H9 (cell line): ENCODE results near the gene RGSL1. TPM values are rescaled to one million over a fixed set of nuclear protein-coding genes. Genes with fewer than 3 reads are reported as not detected.

ENCODE experiments used
- DNase-seq: peaks from one replicate; pipeline ENCODE4 v3.0.0-alpha.2; 2017
- H2AFZ ChIP-seq: one replicate; pipeline ENCODE4 v1.6.1; 2013; ENCODE audit warnings: mild to moderate bottlenecking, low read length, control low read depth, moderate library complexity
- H2AK5ac ChIP-seq: 2 replicates; pipeline ENCODE4 v1.6.1; 2013; ENCODE audit warnings: low read length, control low read depth, mixed read lengths; ENCODE audit not compliant: insufficient read length
- H2BK120ac ChIP-seq: one replicate; pipeline ENCODE4 v1.6.1; 2013; ENCODE audit warnings: low read depth, mild to moderate bottlenecking, low read length, control low read depth, inconsistent platforms; ENCODE audit not compliant: poor library complexity, severe bottlenecking
- H2BK12ac ChIP-seq: 2 replicates; pipeline ENCODE4 v1.6.1; 2013; ENCODE audit warnings: low read length, control low read depth, mixed read lengths, low read depth; ENCODE audit not compliant: insufficient read length
- H2BK15ac ChIP-seq: 2 replicates; pipeline ENCODE4 v1.6.1; 2013; ENCODE audit warnings: low read depth, low read length, control low read depth
- H2BK20ac ChIP-seq: one replicate; pipeline ENCODE4 v1.6.1; 2013; ENCODE audit warnings: low read depth, mild to moderate bottlenecking, low read length, control low read depth, inconsistent platforms; ENCODE audit not compliant: poor library complexity, severe bottlenecking
- H2BK5ac ChIP-seq: 2 replicates; pipeline ENCODE4 v1.6.1; 2013; ENCODE audit warnings: low read length, control low read depth, mixed read lengths; ENCODE audit not compliant: insufficient read length
- H3K14ac ChIP-seq: 2 replicates; pipeline ENCODE4 v1.6.1; 2013; ENCODE audit warnings: low read length, control low read depth; ENCODE audit not compliant: insufficient read depth
- H3K18ac ChIP-seq: 2 replicates; pipeline ENCODE4 v1.6.1; 2013; ENCODE audit warnings: low read depth, mild to moderate bottlenecking, mixed read lengths, low read length, control low read depth; ENCODE audit not compliant: insufficient read length
- H3K23ac ChIP-seq: 2 replicates; pipeline ENCODE4 v1.6.1; 2013; ENCODE audit warnings: low read length, control low read depth, mixed read lengths, low read depth; ENCODE audit not compliant: insufficient read length
- H3K23me2 ChIP-seq: 2 replicates; pipeline ENCODE4 v1.6.1; 2013; ENCODE audit warnings: low read depth, mild to moderate bottlenecking, mixed read lengths, low read length, control low read depth; ENCODE audit not compliant: insufficient read length, poor library complexity, severe bottlenecking
- H3K27ac ChIP-seq: 2 replicates; pipeline ENCODE4 v1.5.1; 2013; ENCODE audit warnings: low read length, control low read depth, mixed read lengths, low read depth; ENCODE audit not compliant: insufficient read length
- H3K27me3 ChIP-seq: 2 replicates; pipeline ENCODE4 v1.6.1; 2013; ENCODE audit warnings: low read length, control low read depth, inconsistent platforms; ENCODE audit not compliant: insufficient read depth
- H3K4ac ChIP-seq: 2 replicates; pipeline ENCODE4 v1.6.1; 2013; ENCODE audit warnings: low read depth, mild to moderate bottlenecking, control low read depth, inconsistent platforms, low read length, moderate library complexity
- H3K4me1 ChIP-seq: 2 replicates; pipeline ENCODE4 v1.6.1; 2013; ENCODE audit warnings: low read length, control low read depth, inconsistent platforms; ENCODE audit not compliant: insufficient read depth
- H3K4me2 ChIP-seq: 2 replicates; pipeline ENCODE4 v1.6.1; 2013; ENCODE audit warnings: low read length, control low read depth, mixed read lengths; ENCODE audit not compliant: insufficient read length, insufficient read depth
- H3K56ac ChIP-seq: 2 replicates; pipeline ENCODE4 v1.6.1; 2013; ENCODE audit warnings: low read depth, mild to moderate bottlenecking, mixed read lengths, low read length, control low read depth; ENCODE audit not compliant: insufficient read length
- H3K79me1 ChIP-seq: 2 replicates; pipeline ENCODE4 v1.6.1; 2013; ENCODE audit warnings: low read depth, mild to moderate bottlenecking, moderate library complexity, low read length, control low read depth, inconsistent platforms; ENCODE audit not compliant: insufficient read depth, poor library complexity, severe bottlenecking
- H3K79me2 ChIP-seq: 2 replicates; pipeline ENCODE4 v1.6.1; 2013; ENCODE audit warnings: low read length, control low read depth, inconsistent platforms; ENCODE audit not compliant: insufficient read depth
- H3K9ac ChIP-seq: 2 replicates; pipeline ENCODE4 v1.6.1; 2013; ENCODE audit warnings: low read length, control low read depth, mixed read lengths; ENCODE audit not compliant: insufficient read length; ENCODE audit errors: extremely low read depth
- H3K9me3 ChIP-seq: one replicate; pipeline ENCODE4 v1.6.1; 2013; ENCODE audit warnings: low read depth, low read length, inconsistent platforms; ENCODE audit not compliant: control insufficient read depth
- H3T11ph ChIP-seq: one replicate; pipeline ENCODE4 v1.6.1; 2013; ENCODE audit warnings: mild to moderate bottlenecking, low read length, control low read depth, inconsistent platforms
- H4K20me1 ChIP-seq: one replicate; pipeline ENCODE4 v1.6.1; 2013; ENCODE audit not compliant: control insufficient read depth, insufficient read length, insufficient read depth
- H4K5ac ChIP-seq: 2 replicates; pipeline ENCODE4 v1.6.1; 2013; ENCODE audit warnings: low read depth, mild to moderate bottlenecking, mixed read lengths, low read length, control low read depth; ENCODE audit not compliant: insufficient read length
- H4K8ac ChIP-seq: replicated peaks from 2 replicates; pipeline ENCODE4 v1.6.1; 2013; ENCODE audit warnings: low read length, control low read depth, mixed read lengths, low read depth; ENCODE audit not compliant: insufficient read length
- H4K91ac ChIP-seq: 2 replicates; pipeline ENCODE4 v1.6.1; 2013; ENCODE audit warnings: low read depth, mild to moderate bottlenecking, moderate library complexity, mixed read lengths, low read length, control low read depth; ENCODE audit not compliant: insufficient read length
- H3K27ac Mint-ChIP-seq, 3 experiments: 2 replicates in 2 of 3; 3 replicates in 1 of 3; pipeline ENCODE4 v1.8.0; 2020 to 2021; ENCODE audit warnings: mixed read lengths in 3 of 3, mild to moderate bottlenecking in 1 of 3, moderate library complexity in 1 of 3
- H3K27me3 Mint-ChIP-seq: 2 replicates; pipeline ENCODE4 v1.8.0; 2021; ENCODE audit warnings: low read depth, mild to moderate bottlenecking, moderate library complexity, mixed read lengths
- H3K36me3 Mint-ChIP-seq, 3 experiments: 2 replicates in 2 of 3; 3 replicates in 1 of 3; pipeline ENCODE4 v1.8.0; 2020 to 2021; ENCODE audit warnings: low read depth in 3 of 3, mixed read lengths in 3 of 3; ENCODE audit not compliant: insufficient read depth in 1 of 3
- H3K4me1 Mint-ChIP-seq, 2 experiments: 2 replicates each; pipeline ENCODE4 v1.8.0; 2020; ENCODE audit warnings: mixed read lengths in 2 of 2
- H3K4me3 Mint-ChIP-seq, 2 experiments: 2 replicates in 1 of 2; 3 replicates in 1 of 2; pipeline ENCODE4 v1.8.0; 2020 to 2021; ENCODE audit warnings: mild to moderate bottlenecking in 2 of 2, mixed read lengths in 2 of 2, moderate library complexity in 1 of 2
- H3K9me3 Mint-ChIP-seq, 2 experiments: 2 replicates in 1 of 2; 3 replicates in 1 of 2; pipeline ENCODE4 v1.8.0; 2020; ENCODE audit warnings: mild to moderate bottlenecking in 2 of 2, mixed read lengths in 2 of 2, moderate library complexity in 1 of 2
- total RNA-seq: library from RNA; stranded (reverse); gene quantifications from 2 replicates; pipeline ENCODE4 v1.2.1, GENCODE V29; 2021
- TF ChIP-seq, protein P1 (sequence below): fragments of 200-600 bp; sonication (generic); conservative IDR thresholded peaks from 3 replicates; pipeline ENCODE4 v1.8.0; 2021; ENCODE audit warnings: antibody characterized with exemption, mild to moderate bottlenecking

Gene RGSL1
- total RNA-seq, 1 experiment from 2014 or later = not detected

DNA sequence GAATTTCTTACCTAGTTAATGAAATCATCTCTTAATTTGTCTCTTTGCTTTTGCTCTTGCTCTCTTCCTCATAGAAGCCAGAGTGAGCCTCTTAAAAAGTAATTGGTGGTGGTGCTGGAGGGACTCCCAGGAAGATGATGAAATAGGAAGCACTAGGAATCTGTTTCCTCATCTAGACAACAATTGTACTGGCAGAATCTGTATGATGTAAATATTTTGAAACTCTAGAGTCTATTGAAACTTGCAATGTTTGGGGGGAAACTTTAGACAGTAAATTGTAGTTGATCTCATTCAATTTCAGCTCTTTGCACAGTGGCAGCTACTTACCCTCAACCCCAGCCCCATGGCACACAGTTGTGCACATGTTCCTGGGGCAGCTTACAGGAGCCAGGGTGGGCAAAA lies 10.6 kb downstream of the RGSL1 start:
- Histone ChIP-seq H3K9me3 (no peaks in the 10 kb centered on the region), H2AK5ac (no peak overlapping the region), H3K18ac (no peak overlapping the region), H3K14ac (no peak overlapping the region), H3K79me1 (no peaks in the 10 kb centered on the region), H2BK15ac (no peak overlapping the region), H3K27me3 (no peaks in the 10 kb centered on the region), H2BK120ac (no peak overlapping the region), H3K27ac (no peak overlapping the region), H2AFZ (no peak overlapping the region), H4K20me1 (no peaks in the 10 kb centered on the region), H2BK20ac (no peak overlapping the region), H3K9ac (no peak overlapping the region), H2BK12ac (no peak overlapping the region), H3K4ac (no peak overlapping the region), H3K23ac (no peak overlapping the region), H2BK5ac (no peak overlapping the region), H3K4me1 (no peaks in the 10 kb centered on the region), H3T11ph (no peak overlapping the region), H3K79me2 (no peaks in the 10 kb centered on the region), H4K91ac (no peak overlapping the region), H4K8ac (no peak overlapping the region), H3K23me2 (no peaks in the 10 kb centered on the region), H3K56ac (no peak overlapping the region), H4K5ac (no peak overlapping the region), H3K4me2 (no peak overlapping the region)
- no peak for DNase-seq
- Mint-ChIP-seq H3K4me3 (no peak overlapping the region), H3K27me3 (no peaks in the 10 kb centered on the region), H3K4me1 (no peaks in the 10 kb centered on the region), H3K27ac (no peak overlapping the region), H3K9me3 (peaks cover 20 to 35% of the 10 kb centered on the region in 2 experiments; a peak in 4 of 5 replicates), H3K36me3 (peaks cover 0 to 6% (median 5%) of the 10 kb centered on the region in 3 experiments; a peak in 4 of 7 replicates)
- TF ChIP-seq, protein P1, sequence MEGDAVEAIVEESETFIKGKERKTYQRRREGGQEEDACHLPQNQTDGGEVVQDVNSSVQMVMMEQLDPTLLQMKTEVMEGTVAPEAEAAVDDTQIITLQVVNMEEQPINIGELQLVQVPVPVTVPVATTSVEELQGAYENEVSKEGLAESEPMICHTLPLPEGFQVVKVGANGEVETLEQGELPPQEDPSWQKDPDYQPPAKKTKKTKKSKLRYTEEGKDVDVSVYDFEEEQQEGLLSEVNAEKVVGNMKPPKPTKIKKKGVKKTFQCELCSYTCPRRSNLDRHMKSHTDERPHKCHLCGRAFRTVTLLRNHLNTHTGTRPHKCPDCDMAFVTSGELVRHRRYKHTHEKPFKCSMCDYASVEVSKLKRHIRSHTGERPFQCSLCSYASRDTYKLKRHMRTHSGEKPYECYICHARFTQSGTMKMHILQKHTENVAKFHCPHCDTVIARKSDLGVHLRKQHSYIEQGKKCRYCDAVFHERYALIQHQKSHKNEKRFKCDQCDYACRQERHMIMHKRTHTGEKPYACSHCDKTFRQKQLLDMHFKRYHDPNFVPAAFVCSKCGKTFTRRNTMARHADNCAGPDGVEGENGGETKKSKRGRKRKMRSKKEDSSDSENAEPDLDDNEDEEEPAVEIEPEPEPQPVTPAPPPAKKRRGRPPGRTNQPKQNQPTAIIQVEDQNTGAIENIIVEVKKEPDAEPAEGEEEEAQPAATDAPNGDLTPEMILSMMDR = no peak
